Stimulated activated CD8-positive, alpha-beta memory T cell treated with anti-CD3 and anti-CD28 coated beads, Interleukin-4, amount 100 ng/mL, for 48 hours (primary cell): Measurements from ENCODE around the gene PPP2R2C.

Source experiments
- DNase-seq: peaks from one replicate; pipeline ENCODE4 v3.0.0-alpha.2; 2020

Gene PPP2R2C

DNA sequence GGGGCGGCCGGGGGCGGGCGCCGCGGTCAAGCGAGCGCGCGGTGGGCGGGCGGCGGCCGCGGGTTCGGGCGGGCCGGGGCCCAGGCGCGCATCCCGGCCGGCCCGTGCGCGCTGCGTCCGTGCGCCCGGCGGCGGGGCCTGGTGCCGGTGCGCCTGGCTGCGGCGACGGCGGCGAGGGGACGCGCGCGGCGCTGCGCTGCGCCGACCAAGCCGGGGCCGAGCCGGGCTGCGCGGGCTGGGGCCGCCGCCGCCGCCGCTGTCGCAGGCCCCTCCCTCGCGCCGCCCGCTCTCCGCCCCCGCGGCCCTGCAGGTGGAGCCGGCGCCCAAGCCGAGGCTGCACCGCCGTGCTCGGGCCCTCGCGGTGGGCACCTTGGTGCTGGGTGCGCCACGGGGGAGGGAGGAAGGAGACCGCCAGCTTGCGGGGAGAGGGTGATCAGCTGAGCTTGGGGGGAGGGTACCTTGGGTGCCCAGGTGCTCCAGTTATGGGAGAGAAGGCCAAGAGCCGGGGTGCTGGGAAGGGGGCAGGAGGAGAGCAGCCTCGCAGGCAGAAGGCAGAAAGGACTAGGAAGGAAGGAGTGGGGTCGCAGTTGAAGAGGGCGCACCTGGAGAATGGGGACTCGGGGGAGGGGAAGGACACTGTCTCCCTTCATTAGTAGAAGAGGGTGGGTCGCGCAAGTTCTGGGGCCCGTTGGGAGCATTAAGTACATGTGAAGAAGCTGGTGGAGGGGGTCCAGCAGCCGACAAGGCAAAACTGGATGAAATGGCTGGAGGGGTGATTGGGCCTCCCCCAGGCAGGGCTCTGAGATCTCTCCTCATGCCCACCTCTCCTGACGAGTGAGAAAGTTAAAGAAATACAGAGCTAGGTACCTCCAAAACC is at the start of gene PPP2R2C:
PPP2R2C (minus strand) TSS at position 228 of the 877 bp plus-strand sequence. CDS start 385 bp downstream, outside the sequence.
- DNase-seq: peak; percentile 23

DNA sequence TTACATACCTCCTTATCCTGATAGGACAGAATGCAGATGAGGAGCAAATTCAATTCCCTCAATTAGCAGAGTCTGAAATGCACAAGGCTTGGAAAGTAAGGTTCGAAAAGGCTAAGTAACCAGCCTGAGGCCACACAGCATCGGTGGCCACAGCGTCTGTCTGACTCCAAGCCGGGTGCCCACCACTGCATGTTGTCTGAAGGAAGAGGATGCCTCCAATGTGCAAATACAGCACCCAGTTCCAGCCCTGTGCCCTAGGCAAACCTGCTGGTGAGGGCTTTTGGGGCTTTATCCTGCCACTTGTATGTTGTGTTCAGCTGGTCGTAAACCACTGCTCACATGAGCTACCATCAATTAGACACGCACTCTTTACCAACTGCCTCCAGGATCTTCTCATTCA is 48.6 kb upstream of the PPP2R2C start:
- no peak for DNase-seq

DNA sequence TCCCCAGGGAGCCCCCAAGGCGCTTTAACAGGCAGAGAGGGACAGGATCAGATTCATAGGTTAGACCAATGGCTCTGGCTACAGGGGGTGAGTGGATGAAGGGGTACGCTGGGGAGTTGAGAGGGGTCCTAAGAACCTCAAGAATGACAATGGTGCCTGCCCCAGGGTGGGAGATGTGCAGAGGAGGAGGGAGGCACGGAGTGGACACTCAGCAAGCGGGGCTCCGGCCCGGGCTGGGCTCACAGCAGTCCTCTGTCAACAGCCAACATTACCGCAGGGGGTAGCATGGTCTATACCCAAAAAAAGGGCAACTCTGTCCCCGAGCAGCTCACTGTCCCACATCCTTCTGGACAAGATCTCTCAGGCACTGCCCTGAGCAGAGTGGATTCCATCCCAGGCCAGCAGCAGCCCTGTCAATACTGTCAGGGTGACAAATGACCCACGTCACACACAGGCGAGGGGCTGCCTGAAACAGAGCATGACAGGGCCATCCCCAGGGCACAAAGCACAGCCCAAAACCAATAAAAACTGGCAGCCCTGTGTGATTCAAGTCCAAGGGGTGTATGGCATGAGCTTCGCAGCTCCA is 47.7 kb upstream of the PPP2R2C start:
- DNase-seq: no peak

DNA sequence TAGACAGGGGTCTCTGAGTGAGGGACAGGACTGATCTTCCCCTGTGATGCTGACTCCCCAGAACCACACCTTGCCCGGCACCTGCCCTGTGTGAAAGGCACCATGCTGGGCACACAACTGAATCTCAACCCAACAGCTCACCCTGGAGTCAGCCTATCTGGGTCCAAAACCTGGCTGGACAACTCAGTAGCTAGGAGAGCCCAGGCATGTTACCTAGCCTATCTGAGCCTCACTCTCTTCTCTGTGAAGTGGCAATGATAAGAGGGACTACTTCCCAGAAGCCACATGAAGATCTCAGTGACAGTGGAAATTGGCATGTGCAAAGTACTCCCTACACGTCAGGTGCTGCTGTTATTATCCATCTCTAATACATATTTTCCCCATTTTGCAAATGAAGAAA is 44.8 kb upstream of the PPP2R2C start:
- no peak for DNase-seq

DNA sequence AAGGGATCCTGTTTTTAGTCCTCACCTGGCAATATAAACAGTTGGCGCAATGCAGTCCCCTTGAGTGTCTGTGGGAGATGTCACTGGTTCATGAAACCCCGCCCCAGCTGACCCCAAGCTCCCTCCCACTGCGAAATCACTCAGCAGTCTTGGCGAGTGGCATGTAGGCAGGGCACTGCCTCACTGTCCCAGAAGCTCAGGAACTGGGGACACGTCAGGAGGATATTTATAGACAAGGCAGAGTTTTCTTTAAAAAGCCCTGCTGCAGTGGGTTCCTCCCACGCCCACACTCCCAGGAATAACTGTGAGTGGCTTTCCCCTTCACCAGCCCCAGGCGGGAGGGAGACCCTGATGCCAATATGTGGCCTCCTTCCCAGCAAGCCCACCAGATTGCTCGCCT is 44.3 kb upstream of the PPP2R2C start:
- no peak for DNase-seq

DNA sequence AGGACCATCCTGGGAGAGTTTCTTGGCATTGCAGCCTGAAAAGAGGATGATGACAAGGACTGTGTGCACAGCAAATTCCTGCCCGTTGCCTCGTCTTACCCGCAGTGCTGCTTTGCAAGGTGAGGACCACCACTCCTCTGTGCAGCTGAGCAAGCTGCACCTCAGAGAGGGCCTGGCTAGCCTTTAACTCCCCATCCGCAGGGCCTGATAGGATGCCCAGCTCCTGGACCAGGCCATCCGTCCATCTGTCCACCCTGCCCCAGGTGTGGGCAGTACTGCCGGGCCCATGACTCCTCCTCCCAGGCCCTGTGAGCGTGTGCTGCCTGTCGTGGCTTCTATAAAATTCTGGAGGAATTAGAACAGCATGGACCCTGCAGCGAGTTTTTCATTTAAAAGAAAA is 43.9 kb upstream of the PPP2R2C start:
- DNase-seq: no peak

DNA sequence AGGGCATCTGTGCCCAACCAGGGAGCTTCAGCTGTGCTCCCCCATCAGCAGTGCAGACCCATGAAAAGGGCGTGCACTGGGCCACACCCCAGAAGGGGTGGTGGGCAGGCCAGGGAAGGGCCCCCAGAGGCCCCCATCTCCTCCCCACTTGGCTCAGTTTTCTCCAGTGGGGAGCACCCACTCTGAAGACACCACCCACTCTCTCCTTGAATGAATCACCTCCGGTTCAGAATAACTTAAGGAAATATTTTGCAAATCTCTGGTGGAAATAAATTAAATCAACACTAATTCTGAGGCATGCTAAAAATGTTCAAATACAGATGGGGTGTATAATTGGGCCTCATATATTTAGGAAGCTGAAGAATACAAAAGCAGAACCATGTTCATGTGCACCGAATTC is 41.3 kb upstream of the PPP2R2C start:
- no peak for DNase-seq

DNA sequence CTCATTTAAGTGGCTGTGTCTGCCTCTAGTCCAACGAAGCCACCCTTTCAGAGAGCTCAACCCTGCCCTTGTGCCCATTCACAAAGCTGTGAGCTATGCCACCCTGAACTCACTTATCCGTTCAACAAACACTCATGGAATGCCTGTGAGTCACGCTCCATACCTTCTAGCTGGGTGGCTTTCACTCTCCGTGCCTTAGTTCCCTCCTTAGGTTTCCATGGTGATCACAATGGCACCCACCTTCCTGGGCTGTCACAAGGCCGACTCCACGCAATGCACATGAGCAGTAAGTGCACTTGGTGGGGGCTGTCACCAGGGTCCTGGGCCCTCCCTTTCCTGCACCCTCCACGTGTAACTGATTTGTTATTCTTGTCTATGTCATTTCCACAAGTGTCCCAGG is 37.2 kb upstream of the PPP2R2C start:
- no peak for DNase-seq

DNA sequence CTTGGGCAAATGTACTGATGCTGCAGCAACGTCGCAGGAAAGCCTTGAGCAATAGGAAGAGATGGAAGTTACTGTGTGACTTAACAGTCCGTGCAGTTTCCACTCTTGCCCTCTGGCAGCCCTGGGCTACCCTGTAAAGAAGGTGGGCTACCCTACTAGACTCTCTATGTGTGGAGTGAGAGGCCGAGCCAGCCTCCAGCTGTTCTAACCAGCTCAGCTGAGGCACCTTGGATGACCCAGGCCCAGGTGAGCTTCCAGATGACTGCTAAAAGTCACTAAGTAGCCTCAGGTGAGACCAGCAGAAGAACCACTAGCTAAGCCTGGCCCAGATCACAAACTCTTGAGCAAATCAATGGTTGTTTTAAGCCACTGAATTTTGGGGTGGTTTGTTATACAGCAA is 34.9 kb upstream of the PPP2R2C start:
- DNase-seq: no peak

DNA sequence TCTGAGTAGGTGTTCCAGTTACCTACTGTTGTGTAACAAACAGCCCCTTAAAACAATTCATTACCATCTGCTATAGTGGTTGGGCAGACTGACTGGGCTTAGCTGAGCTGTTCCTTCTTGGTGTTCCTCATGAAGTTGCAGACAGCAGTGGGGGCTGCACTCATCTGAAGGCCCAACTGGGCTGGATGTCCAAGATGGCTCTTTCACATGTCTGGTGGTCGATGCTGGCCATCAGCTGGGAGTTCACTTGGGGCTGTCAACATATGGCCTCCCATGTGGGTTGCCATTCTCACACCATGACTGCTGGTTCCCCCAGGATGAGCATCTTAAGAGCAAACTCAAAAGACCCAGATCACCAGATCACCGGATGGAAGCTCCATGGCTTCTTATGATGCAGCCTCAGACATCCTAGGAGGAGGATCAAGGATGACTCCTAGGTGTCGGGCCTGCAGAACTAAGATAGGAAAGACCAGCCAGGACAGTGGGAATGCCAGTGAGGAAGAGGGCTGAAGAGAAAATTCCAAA is 34.3 kb upstream of the PPP2R2C start:
- no peak for DNase-seq

DNA sequence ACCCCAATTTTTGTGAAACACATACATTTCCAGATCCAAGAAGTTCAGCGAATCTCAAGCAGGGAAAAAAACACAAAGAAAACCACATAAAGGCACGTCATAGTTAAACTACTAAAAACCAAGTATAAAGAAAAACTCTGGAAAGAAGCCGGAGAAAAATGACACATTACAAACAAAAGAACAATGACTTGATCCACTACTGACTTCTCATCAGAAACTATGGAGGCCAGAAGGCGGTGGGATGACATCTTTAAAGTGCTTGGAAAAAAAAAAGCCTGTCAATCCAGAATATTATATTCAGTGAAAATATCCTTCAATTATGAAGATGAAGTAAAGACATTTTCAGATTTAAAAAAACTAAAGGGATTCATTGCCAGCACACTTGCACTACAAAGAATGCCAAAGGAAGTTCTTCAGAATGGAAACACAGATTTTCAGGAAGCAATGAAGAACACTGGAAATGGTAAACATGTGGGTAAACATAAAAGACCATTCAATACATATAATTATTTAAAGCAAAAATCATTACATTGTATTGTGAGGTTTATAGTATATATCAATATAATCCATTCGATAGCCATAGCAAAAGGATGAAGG is 32.6 kb upstream of the PPP2R2C start:
- no peak for DNase-seq

DNA sequence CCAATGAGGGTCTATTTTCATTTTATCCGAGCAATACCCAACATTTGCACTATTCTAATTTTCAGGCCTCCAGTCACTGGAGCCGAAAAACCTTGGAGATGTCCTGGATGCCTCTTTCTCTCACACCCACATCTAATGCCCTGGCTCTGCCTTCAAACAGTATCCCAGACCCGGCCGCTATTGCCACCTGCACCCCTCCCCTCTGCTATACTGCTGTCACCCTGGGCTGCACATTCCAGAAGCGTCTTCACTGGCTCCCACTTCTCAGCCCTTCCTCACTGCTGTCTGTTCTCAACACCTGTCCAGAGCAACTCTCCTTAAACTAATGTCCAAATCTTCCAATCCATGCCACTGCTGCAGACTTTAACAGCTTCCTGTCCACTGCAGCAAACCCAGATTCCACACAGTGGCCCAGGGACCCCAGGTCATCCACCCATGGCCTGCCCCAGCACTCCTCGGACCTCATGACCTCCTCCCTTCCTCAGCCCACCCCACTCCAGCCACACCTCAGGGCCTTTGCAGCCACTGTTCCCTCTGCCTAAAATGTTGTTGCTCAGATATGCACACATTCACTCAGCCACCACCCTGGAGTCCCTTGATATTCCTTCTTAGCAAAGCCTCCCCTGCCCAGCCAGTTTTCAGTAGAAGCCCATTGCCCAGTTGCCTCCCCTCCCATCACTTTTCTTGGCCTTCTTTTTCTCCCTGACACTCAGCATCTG is 30.5 kb upstream of the PPP2R2C start:
- no peak for DNase-seq

DNA sequence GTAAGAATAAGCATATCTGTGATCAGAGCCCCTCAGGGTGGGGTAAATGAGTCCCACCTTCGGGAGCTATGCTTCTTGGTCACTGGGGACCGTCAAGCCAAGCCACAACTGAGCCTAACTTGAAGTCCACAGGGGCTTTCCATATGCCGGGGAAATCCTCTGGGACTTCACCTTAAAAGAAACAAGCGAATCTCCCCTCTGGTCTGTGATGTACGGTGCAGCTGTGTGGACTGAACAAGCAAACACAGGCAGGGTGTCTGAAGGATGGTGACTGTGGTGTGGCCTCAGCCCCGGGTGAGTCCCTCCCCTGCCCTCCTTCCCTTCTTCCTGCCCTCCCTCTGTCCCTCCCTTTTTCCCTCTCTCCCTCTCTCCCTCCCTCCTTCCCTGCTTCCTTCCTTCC is 29.7 kb upstream of the PPP2R2C start:
- no peak for DNase-seq

DNA sequence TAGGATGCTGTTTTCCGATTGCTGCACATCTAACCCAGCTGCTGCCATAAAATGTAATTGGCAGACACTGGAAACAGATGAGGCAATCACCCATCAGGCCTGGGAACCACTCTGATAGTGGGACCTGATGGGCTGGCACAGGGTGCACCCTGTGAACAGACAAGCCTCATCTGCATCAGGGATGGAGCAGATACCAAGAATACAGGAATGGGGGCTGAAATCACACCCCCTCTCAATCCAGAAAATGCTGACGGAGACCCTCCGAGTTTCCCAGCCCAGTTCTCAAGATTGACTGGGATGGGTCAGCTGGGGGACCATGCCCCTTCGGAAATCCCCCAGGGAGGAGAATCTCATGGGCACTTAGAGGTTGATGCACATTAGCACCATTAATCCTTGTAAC is 28.8 kb upstream of the PPP2R2C start:
- no peak for DNase-seq

DNA sequence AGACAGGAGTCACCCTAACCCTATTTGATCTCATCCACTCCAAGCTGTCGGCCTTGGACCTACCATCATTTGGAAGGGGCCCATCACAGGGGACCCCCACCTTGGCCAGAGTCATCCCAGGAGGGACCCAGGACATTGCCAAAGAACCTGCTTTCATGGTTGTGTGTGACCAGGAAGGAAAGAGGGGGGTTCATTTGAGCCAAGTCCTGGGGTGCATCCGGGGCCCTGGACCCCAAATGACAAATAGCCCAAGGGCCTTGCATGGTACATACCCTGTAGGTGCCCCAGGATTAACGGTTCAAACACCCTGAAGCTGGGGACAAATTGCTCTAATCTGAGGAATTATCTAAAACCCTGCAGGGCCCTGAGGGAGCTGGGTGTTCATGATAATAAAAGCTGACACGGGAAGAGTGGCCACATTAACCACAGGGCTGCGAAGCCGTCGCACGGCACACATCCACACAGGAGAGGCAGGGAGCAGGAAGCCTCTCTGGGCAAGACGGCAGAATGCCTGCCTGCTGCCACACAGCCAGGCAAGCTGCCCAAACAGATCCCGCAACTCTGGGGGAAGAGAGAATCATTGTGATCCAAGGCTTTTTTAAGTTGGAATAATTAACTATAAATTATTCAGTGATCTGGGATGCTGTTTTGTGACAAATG is 28.2 kb upstream of the PPP2R2C start:
- no peak for DNase-seq

DNA sequence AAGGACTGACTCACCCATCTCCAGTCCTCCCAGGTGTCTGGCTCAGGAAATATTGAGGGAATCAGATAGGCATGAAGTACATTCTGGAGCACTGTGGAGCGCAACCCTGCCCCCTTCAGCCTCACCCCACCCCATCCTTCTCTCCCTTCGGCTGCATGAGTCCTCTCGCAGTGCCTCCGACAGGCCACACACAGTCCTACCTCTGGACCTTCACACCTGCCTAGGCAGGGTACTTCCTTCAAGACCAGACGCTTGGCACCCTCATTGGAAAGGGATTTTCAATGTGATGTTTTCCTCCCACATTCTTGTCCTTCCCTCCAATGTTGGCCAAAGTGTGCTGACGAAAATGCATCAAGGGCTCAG is 26.8 kb upstream of the PPP2R2C start:
- no peak for DNase-seq

DNA sequence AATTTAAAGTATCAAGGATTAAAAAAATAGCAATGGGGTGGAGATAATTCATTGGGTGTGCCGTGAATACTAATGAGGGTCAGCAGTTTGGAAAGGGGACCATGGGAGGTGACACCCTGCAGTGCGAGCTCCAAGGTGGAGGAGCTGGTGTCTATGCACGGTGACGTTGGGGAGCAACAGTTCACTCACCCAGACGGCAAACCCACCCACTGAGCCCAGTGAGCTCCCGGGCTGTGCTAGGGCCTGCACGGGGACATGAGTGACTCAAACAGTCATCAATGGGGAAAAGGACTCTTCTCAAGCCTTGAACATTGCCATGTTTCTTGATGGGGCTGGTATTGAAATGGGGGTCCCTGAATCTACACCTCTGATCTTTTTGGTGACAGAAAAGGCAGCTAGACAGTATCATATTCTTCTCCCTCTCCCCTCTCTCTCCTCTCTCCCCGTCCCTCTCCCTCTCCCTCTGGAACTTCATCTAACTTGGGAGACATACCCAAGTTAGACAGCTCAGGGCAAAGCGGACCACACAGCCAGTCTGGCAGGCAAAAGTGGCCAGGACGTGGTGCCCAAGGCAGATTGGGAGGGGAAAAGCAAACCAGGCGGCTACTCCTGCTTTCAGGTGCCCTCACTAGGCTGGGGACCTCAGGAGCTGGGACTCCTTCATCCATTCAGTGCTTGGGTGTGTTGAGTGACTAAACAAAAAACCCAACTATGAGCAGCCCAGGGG is 26.3 kb upstream of the PPP2R2C start:
- no peak for DNase-seq

DNA sequence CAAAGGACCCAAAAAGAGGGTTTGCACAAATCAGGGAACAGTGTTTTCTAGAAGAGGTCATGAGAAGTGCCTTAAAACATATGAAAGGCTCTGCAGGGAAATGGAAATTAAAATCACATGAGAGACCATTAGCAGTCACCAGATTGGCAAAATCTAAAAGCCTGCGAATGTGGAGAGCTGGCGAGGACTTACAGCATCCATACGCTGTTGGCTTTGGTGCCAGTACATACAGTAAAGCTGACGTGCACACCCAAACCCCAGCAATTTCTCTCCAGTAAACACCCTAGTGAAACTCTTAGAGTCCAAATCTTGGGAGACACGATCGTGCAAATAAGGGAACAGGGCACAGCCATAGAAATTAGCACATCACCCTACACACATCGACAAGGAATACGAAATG is 25.4 kb upstream of the PPP2R2C start:
- no peak for DNase-seq

DNA sequence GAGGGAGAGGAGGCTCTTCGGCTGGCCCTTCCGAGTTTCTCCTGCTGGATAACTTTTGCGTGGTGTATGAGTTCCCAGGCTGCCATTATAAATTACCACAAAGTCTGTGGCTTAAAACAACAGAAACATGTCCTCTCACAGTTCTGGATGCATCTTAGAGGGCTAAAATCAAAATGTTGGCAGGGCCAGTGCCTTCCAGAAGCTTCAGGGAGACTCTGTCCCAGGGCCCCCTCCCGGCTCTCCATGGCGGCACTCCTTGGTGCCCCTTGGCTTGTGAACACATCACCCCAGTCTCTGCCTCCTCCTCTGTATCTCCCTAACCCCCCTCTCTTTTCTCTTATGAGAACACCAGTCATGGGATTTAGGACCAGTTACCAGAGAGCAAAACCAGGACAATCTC is 23.3 kb upstream of the PPP2R2C start:
- DNase-seq: no peak

DNA sequence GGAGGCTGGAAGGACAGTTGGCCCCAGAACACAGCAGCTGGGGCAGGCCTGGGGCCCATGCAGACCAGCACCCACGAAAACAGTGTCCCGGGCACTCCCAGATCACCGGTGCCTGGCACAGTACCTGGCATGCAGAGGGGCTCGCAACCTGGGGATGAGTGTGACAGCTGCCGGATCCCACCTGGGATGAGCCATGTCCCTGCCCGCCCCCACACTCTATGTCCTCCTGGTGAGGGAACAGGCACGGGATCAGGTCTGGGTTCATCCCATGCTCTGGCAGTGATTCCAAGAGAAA is 22.8 kb upstream of the PPP2R2C start:
- DNase-seq: no peak

DNA sequence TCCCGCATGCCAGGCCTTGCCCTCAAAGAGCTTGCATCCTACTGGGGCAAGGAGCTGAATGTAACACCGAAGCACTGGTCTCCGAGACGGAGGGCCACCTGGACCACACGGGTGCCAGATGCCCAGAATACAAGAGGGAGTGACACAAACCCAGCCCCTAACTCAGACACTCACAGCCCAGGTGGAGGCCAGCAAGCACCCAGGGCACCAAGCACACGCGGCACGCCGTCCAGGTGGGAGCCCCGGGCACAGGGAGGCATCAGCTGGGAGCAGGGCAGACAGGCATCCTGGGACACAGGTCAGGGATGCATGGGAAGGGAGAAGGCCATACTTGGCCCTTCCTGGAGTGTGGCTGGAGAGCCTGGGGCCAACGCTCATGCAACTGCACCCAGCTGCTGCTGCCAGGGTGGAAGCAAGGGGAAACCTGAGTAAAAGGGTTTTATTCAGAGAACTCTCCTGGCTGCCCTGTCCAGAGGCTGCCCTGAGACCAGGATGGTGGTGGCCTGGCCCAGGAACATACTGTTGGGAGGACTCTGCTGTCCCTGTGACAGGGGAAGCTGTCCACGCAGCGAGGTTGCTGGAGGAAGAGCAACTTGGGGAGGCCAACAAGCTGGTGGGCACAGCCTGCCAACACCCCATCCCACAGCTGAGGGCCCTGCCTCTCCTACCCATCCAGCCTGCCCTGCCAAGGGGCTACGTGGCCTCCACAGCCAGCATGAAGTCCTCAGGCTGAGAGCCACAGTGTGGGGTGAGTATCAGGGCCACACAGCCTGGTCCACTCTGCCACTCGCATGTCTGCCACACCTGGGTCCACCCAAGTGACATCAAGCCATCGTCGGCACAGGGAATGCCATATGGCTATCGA is 22.2 kb upstream of the PPP2R2C start:
- no peak for DNase-seq
